SH-SY5Y (cell line): Measurements from ENCODE around the gene NRG2.

Experiments used
- GATA2 ChIP-seq: IDR thresholded peaks from 2 replicates; pipeline ENCODE4 v1.6.1; 2011; ENCODE audit warnings: mild to moderate bottlenecking, low read depth, low read length
- GATA3 ChIP-seq: IDR thresholded peaks from 2 replicates; pipeline ENCODE4 v1.6.1; 2011; ENCODE audit warnings: low read depth, mild to moderate bottlenecking, low read length, moderate library complexity

Gene NRG2

DNA sequence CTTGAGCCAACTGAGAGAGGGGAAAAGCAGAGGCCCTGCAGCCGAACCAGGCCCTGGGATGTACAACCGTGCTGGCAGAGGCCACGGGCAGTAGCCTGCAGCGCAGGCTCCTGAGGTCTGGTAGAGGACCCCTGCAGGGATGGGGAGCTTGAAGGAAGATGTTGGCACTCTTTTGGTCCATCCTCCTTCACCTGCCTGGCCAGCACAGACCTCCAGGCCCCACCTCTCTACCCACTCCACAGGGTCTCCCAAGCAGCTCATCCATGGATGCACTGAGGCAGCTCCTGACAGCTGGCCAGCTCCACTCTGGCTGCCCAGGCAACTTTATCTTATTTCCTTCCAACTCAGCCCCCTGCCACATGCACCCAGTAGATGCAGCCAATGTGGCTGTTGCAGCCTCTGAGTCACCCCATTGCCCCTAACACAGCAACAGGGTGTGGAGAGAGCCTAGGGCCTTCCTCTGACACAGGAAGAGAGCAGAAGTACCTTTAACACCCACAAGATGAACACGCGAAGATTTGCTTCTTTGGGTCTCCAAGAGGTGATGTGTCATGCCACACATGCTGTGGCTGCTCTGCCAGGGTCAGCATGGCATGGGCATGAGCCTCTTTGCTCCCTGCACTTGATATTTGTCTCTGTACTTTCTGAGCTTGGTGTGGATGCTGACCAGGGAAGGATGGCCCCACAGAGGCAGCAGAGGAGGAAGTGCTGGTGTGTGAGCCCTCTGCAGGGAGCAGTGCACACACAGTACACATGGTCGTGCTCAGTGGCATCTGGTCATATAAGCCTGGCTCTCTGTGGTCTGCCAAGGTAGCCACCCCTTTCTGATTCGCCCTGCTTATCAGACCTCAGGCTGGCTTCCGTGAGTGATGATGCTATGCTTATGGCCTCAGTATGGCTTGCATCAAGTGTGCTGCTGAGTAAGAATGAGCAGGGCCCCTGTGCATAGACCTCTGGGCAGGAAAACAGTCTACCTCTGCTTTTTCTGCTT lies 117.2 kb downstream of the NRG2 start:
- no peak for TF ChIP-seq GATA2
- TF ChIP-seq GATA3: no peak

DNA sequence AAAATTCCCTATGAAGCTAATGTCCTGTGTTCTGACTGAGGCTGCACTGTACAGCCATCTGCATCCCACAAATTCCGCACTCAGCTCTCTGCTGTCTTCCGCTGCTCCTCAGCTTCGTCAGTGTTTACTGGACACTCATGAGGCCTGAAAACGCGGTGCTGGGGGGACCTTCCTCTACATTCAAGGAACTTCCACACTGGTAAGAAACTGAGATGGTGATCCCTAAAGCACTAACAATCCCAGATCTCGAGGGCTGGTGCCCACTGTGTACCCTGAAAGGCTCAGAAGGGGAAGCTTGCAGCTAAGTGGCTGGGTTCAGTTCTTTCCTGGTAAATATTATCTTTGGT lies 117.9 kb downstream of the NRG2 start:
- TF ChIP-seq GATA3 (no peak), GATA2 (no peak)

- TF ChIP-seq GATA3 (no peak), GATA2 (no peak)
Measured at GRCh38 chr5:139924294-139925215, 118.5 kb downstream of the NRG2 start.

GRCh38 chr5:139919308-139919707 lies 123.8 kb downstream of the NRG2 start:
- TF ChIP-seq GATA2 (no peak), GATA3 (no peak)

DNA sequence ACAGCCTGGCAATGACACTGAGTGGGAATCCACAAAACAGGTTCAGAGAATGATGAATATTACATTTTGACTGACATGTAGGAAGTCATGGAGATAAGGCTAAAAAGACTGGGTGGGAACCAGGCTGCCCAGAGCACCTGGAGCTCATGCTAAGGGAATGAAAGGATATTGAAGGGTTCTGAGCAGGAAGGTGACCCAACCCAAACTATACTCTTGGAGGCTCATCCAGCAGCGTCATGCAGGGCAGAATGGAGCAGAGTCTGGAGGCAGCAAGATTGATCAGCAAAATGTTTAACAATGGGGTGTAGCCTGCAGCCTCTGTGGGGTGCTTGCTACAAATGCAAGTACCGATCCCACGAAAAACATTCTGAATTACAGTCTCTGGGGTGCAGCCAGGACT lies 127.3 kb downstream of the NRG2 start:
- no peak for TF ChIP-seq GATA2
- no peak for TF ChIP-seq GATA3

DNA sequence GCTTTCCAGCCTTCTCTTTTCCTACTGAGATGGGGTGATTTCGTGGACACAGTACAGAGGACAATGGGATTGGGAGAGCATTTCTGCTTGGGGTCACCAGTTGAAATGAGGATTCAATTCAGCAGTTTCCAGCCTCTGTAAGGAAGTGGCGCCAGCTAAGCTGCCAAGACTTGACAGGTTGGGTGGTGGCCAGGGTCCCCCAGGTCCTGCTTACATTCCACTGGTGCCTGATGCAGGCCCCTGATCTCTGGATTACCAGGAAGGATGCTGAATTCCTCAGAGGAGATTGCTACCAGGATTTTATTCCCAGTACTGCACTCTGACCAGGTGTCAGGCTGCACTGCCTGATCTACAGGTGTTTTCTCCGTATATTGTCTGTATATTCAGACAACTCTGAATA lies 127.8 kb downstream of the NRG2 start:
- no peak for TF ChIP-seq GATA3
- TF ChIP-seq GATA2: no peak

DNA sequence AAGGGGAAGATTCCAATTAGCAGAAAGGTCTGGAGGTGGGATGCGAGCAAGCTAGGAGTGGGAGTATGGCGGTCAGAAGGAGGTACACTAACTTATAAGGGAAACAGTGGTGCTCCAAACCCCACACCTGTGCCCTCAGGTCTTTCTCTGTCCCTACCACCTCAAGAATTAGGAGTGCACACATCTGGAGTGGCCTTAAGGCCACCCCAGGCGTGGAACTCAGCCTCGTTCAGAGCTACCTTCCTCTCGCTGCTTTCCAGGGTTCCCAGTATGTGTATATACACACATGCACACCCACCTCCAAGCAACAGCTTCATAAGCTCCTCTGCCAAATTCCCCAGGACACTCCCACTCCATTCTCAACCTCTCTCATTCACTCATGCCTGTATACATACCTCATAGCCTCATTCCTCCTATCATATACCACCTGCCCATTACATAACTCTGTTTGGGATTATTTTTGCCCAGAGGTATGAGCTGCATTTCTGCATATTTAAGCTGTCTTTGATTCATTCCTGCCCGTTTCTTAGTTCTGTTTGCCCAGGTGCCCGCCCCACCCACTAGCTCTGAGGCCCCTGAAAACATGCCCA lies 128.8 kb downstream of the NRG2 start:
- TF ChIP-seq GATA3 (no peak), GATA2 (no peak)

DNA sequence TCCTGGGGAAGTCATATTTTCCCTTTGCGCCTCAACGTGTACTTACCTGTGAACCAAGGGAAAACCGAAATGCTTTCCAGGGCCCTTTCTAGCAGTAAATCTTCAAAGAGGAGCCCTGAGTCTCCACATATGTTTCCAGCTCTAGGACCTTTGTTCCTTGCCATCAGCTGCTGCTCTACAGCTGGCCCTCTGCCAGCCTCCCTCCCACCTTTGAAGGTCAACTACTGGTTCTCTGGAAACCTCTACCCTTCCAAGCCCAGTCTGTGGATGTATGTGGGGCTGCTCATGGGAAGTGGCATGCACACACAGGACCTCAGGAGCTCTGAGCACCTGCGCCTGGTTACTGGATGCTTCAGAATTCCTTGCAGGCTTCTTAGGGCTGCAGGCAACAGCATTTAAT lies 130.3 kb downstream of the NRG2 start:
- no peak for TF ChIP-seq GATA3

DNA sequence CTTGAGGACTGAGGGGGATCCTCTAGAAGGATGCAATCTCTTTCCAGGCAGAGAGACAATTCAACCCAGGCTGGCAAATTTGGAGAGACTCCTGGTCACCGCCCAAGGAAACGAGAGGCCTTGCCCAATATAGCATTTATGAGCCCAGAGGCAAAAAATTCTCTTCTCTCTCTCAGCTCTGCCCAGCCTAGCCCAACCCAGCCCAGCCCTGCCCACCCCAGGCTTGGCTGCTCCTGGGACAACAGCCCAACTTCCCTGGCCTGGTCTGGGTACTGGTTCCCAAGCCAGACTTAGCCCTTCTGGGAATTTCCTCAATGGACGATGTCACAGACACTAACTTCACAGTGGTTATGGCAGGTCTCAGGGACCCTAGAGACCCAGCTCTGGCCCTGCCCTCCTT lies 130.9 kb downstream of the NRG2 start:
- TF ChIP-seq GATA2: no peak
- TF ChIP-seq GATA3: no peak

- no peak for TF ChIP-seq GATA3
Measured at GRCh38 chr5:139911425-139912120, 131.5 kb downstream of the NRG2 start.

DNA sequence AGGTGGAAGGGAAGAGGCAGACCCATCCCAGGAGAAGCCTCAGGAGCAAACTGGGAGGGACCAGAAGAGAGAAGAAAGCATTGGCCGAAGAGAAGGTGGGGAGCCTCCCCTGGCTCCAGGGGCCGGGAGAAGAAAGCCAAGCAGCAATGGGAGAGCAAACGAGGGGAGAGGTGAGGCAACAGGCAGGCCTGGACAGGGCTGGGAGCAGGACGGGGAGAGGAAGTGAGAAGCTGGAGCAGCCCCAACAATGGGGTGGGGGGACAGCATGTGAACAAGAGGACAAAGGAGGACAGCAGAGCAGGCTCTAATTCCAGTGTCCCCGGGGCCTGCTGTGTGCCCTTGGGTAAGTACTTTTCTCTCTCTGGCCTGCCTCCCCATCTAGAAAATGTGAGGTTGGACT lies 132.2 kb downstream of the NRG2 start:
- TF ChIP-seq GATA3 (no peak), GATA2 (no peak)

DNA sequence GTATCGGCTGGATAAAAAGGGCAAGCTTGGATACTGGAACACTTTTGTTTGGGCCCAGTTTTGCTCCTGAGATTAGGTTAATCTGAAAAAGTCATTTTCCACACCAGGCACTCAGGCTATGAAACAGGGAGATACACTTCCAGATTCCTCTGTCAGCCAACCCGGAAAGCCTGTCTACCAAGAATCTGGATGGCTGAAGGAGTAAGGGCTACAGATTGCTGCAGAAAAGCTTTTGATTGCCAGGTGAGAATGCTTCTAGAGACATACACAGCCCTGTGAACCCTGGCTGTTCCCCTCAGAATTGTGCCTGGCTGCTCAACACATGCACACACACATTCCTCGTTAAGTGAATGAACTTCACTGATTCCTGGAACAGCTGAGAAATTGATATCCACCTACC lies 133.1 kb downstream of the NRG2 start:
- no peak for TF ChIP-seq GATA2
- no peak for TF ChIP-seq GATA3

DNA sequence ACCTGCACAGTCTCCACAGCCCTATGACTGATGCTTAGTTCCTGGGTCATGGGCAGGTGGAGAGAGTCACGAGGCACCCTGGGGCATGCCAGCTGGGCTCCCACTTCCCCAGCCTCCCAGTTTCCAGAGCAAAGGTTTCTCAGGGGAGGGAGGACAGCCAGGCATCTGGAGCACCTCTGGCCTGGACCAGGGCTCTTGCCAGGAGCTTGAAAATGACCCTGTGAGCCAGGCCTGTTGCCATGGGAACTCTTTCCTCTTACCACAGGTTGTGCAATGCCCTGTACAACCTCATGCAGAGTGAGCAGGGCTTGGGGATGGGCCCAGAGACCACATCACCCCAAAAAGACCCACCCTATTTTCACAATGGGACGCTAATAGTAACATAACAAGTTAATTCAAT lies 134.3 kb downstream of the NRG2 start:
- TF ChIP-seq GATA3: no peak
- no peak for TF ChIP-seq GATA2

GRCh38 chr5:139906661-139907060 lies 136.4 kb downstream of the NRG2 start:
- TF ChIP-seq GATA3 (no peak), GATA2 (no peak)
